ENCODE data around the gene FAM20C.
A peak's percentile ranks its signal among the peaks of the same experiment; 100 is the strongest.

FAM20C gene

GRCh38 chr7:245574-246295 lies 53.4 kb downstream of the FAM20C start:
- no peak for DNase-seq (ENCODE audit: low spot score)

DNA sequence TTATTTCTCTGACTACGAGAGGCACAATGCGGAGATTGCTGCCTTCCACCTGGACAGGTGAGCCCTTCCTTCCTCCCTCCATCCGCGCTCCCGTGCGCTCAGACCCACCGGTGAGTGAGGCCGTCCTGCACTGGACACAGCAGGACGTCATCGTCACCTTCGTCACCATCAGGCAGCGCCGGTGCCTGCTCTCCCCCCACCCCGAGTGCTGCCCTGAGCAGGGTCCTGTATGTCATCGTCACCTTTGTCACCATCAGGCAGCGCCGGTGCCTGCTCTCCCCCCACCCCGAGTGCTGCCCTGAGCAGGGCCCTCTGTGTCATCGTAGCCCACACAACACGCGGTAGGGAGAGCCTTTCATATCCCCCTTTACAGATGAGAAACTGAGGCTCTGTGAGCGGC lies 54.1 kb downstream of the FAM20C start:
- no peak for DNase-seq (ENCODE audit: low spot score)

DNA sequence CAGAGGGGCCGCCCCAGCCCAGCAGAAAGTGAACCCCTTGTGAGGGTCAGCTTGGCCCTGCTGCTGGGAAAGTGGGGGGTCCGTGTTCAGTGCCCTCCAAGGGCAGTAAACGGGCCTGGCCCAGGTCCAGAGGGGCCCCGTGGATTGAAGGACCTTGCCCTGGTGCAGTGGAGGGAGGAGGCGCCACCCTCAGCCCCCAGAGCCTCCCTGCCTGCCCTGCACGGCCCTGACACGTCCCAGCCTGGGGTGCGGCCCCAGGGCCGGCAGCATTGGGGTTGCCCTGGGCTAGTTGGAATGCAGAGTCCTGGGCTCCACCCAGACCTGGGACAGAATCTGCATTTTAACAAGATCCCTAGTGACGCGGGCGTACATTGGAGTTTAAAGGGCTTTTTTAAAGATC lies 54.8 kb downstream of the FAM20C start:
- no peak for DNase-seq (ENCODE audit: low spot score)

DNA sequence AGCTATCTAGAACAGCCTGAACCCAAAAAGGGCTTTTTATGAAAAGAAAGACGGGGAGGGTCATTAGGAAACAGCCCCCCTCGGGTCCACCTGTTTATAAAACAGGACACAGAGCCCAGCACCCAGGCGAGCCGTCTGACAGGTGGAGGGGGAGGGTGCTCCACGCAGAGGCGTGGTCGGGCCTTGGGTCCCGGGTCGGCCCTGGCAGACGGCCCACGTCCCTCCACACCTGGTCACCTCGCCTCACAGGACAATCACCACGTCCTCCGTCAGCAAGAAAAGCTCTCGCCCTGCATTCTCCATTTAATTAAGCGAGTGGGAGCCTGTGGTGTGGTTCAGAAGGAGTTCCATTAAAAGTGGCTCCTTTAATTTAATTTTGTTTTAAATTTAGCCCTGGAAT lies 55.3 kb downstream of the FAM20C start:
- DNase-seq (ENCODE audit: low spot score), result no peak

- DNase-seq (ENCODE audit: low spot score), result no peak
Measured at GRCh38 chr7:248732-249435, 56.5 kb downstream of the FAM20C start.

- no peak for DNase-seq (ENCODE audit: low spot score)
Measured at GRCh38 chr7:249989-250388, 57.6 kb downstream of the FAM20C start.

GRCh38 chr7:250523-250922 lies 58.2 kb downstream of the FAM20C start:
- no peak for DNase-seq (ENCODE audit: low spot score)

GRCh38 chr7:251005-251404 lies 58.6 kb downstream of the FAM20C start:
- no peak for DNase-seq (ENCODE audit: low spot score)

DNA sequence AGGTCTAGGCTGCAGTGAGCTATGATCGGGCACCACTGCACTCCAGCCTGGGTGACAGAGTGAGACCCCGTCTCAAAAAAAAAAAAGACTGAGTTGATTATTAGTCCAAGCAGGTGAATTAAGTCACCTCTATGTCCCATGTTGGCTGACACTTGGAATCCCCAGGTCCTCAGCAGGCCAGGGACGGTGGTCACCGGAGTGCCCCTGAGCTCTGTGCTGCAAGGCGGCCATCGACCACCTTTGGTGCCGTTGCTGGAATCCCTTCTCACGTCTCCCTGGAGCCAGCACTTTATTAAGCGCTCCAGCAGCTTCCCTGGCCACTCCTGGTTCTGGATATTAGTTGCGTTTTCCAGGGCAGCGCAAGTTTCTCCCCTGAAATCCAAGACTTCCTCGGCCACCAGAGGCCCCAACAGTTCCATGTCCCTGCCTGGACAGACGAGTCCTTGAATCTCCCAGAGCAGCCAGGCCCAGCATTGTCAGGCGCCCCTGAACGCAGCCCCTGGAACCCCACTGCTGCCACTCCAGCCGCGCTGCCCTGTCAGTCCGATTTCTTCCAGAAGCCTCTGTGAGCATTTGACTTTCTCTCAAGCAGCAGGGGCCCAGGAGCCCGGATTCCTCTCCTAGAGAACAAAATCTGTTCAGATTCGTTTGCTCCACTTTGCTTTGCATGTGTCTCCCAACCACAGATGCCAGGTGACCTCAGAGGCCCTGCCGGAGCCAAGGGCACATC lies 59.2 kb downstream of the FAM20C start:
- no peak for DNase-seq (ENCODE audit: low spot score)

DNA sequence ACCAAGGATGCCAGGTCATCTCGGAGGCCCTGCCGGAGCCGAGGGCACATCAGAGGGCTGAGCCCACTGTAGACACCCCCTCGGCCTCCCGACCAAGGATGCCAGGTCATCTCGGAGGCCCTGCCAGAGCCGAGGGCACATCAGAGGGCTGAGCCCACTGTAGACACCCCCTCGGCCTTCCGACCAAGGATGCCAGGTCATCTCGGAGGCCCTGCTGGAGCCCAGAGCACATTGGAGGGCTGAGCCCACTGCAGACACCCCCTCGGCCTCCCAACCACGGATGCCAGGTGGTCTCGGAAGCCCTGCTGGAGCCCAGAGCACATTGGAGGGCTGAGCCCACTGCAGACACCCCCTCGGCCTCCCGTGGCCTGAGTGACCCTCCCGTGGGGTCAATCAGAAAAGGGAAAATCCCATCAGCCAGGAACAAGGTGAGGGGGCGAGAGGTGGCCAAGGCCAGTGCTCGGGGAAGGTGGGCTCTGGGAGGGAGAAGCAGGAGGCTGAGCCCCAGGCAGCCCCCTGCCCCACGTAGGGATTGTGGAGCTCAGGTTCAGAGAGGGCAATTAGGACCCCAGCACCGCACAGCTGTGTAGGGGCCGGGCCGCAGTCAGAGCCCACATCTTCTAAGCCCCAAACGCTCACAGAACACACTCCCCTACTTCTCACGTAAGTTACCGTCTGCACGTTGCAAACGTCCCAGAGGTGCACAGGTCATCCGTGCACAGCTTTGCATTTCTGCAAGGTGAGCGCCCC lies 60.0 kb downstream of the FAM20C start:
- no peak for DNase-seq (ENCODE audit: low spot score)

DNA sequence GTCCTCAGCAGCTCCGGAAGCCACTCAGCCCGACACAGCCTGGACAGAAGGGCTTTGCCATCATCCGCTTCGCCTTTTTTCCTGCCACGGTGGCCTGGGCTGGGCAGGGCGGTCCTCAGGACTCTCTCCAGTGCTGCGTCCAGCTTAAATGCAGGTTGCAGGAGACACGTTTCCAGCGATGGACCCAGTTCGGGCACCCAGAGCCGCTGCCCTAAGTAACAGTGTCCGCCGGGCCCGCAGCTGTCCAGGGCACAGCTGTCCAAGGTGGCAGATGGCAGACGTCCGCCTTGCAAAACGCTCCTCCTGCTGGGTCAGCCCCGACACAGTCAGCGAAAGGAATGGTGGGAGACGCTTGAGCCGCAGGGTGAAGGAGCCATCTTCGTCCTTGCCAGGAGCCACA lies 60.6 kb downstream of the FAM20C start:
- DNase-seq (ENCODE audit: low spot score), result no peak

DNA sequence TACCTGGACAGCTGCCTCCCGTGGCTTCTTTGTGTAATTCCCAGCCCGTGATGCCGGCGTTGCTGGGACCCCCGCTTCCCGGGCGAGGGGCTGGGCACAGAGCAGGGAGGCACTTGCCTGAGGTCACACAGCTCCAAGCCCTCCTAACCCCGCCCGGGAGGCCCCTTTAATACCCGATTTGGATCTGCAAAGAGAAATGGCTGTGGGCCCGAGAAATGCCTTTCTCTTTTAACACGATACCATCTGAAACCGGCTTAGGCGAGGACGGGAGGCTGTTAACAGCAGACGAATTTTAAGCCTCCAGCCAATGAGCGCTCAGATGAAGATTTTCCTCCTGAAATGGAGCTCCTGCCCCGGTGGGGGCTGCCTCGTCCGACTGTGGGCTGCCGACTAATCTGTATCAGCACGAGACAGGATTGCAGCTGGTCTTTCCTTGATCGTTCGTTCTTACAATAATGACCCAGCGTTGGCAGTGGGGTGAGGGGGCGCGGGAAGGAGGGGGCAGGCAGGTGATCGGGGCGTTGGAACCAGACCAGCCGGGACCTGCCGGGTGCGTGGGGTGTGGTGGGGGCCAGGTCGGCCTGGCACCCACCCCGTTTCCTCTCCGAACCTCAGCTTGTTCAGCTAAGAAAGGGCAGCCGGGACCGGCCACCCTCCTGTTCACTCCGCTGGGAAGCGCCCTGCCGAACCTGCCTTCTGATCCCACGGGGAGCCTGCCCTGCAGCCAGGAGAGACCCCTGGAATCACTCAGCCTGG lies 61.4 kb downstream of the FAM20C start:
- DNase-seq (ENCODE audit: low spot score), result no peak

- DNase-seq (ENCODE audit: low spot score), result no peak
Measured at GRCh38 chr7:254337-255037, 62.1 kb downstream of the FAM20C start.

- DNase-seq (ENCODE audit: low spot score), result no peak
Measured at GRCh38 chr7:255038-255435, 62.7 kb downstream of the FAM20C start.

DNA sequence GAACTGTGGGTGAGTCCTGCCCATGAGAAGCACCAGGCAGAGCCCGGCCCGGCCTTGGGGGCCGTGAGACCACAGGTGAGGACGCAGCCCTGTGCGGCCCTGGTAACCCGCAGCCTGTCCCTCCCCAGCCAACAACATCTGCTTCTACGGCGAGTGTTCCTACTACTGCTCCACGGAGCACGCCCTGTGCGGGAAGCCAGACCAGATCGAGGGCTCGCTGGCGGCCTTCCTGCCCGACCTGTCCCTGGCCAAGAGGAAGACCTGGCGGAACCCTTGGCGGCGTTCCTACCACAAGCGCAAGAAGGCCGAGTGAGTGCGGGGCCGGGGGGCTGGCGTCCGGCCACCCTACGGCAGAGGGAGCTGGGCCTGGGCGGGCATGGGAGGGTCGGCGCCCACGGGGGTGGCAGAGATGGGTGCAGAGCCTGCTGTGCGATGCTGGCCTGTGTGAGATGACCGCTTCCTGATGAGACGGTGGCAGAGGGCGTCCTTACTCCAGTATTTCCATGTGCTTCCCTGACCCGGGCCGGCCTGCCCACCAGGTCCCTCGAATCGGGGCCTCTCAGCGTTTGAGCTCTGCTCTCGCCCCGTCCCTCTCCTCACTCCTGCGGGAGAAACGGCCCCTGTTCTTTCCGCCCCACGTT lies 63.5 kb downstream of the FAM20C start:
- DNase-seq (ENCODE audit: low spot score), result no peak

GRCh38 chr7:256461-256940 lies 64.1 kb downstream of the FAM20C start:
- DNase-seq (ENCODE audit: low spot score), result peak; percentile 20

GRCh38 chr7:256981-257646 lies 64.7 kb downstream of the FAM20C start:
- peak; percentile 13 for DNase-seq (ENCODE audit: low spot score)

GRCh38 chr7:257647-257992 lies 65.2 kb downstream of the FAM20C start:
- no peak for DNase-seq (ENCODE audit: low spot score)

GRCh38 chr7:258476-259190 lies 66.3 kb downstream of the FAM20C start:
- DNase-seq (ENCODE audit: low spot score), result peak; percentile 24
